Osteoblast (primary cell): ENCODE measurements around the gene TMEM59. TPM values are rescaled to one million over a fixed set of nuclear protein-coding genes. Genes with fewer than 3 reads are reported as not detected.
"Not testable (repeated sequence)": the region's sequence is repeated elsewhere in the genome, so short reads cannot be mapped to it uniquely, and the experiment has no call there.

Experiments
- DNase-seq: peaks from one replicate; pipeline ENCODE4 v3.0.0; 2011; ENCODE audit warnings: low spot score, mixed read lengths; ENCODE audit not compliant: insufficient read length; ENCODE audit errors: missing footprints
- H2AFZ ChIP-seq: 2 replicates; pipeline ENCODE4 v1.6.0; 2011; ENCODE audit warnings: mild to moderate bottlenecking, low read length
- H3K27ac ChIP-seq: 2 replicates; pipeline ENCODE4 v1.5.1; 2011; ENCODE audit warnings: mild to moderate bottlenecking, low read depth, low read length, moderate library complexity
- H3K27me3 ChIP-seq: 2 replicates; pipeline ENCODE4 v1.6.0; 2012; ENCODE audit warnings: mild to moderate bottlenecking, control low read depth, inconsistent platforms, low read length, moderate library complexity; ENCODE audit not compliant: insufficient read depth
- H3K36me3 ChIP-seq: 2 replicates; pipeline ENCODE4 v1.5.1; 2011; ENCODE audit warnings: mild to moderate bottlenecking, low read length, control low read depth, moderate library complexity; ENCODE audit not compliant: insufficient read depth
- H3K4me1 ChIP-seq: 2 replicates; pipeline ENCODE4 v1.5.1; 2011; ENCODE audit warnings: mild to moderate bottlenecking, low read length, control low read depth, moderate library complexity; ENCODE audit not compliant: insufficient read depth
- H3K4me2 ChIP-seq: 2 replicates; pipeline ENCODE4 v1.6.0; 2011; ENCODE audit warnings: mild to moderate bottlenecking, low read length; ENCODE audit not compliant: insufficient read depth
- H3K4me3 ChIP-seq: fragments of 200-600 bp; sonication (generic); 3 replicates; pipeline ENCODE4 v1.5.1; 2012; ENCODE audit warnings: mild to moderate bottlenecking, low read length, inconsistent platforms; ENCODE audit not compliant: insufficient read depth
- H3K79me2 ChIP-seq: 2 replicates; pipeline ENCODE4 v1.6.0; 2012; ENCODE audit warnings: mild to moderate bottlenecking, low read length, control low read depth, inconsistent platforms; ENCODE audit not compliant: insufficient read depth
- H3K9me3 ChIP-seq: 2 replicates; pipeline ENCODE4 v1.5.1; 2011; ENCODE audit warnings: low read depth, low read length, control low read depth
- H4K20me1 ChIP-seq: 2 replicates; pipeline ENCODE4 v1.6.0; 2012; ENCODE audit warnings: mild to moderate bottlenecking, low read length, control low read depth; ENCODE audit not compliant: insufficient read depth
- CTCF ChIP-seq: IDR thresholded peaks from 2 replicates; pipeline ENCODE4 v1.5.1; 2011; ENCODE audit warnings: mild to moderate bottlenecking, low read depth, low read length, moderate library complexity; ENCODE audit errors: extremely low read depth
- total RNA-seq: library from RNA; depleted of rRNA; stranded (reverse); fragments of >200 nt; gene quantifications from 2 replicates; pipeline ENCODE4 v1.2.3, GENCODE V29; 2012

TMEM59 gene
- total RNA-seq, 1 donor = 356 TPM

- Histone ChIP-seq H3K79me2 (no peaks in the 10 kb centered on the region), H3K4me3 (no peak overlapping the region), H3K27me3 (no peaks in the 10 kb centered on the region), H3K4me1 (no peaks in the 10 kb centered on the region), H3K9me3 (no peaks in the 10 kb centered on the region), H4K20me1 (no peaks in the 10 kb centered on the region), H3K27ac (no peak overlapping the region), H3K36me3 (no peaks in the 10 kb centered on the region), H3K4me2 (no peak overlapping the region), H2AFZ (no peak overlapping the region)
- no peak for DNase-seq
- TF ChIP-seq CTCF = no peak
Measured at GRCh38 chr1:53995683-53996082, 57.3 kb downstream of the TMEM59 start.

GRCh38 chr1:53994516-53994915 lies 58.5 kb downstream of the TMEM59 start:
- H3K27me3 ChIP-seq, H3K4me1 ChIP-seq, H3K4me2 ChIP-seq, H3K27ac ChIP-seq, H3K4me3 ChIP-seq, H3K36me3 ChIP-seq, H4K20me1 ChIP-seq, H2AFZ ChIP-seq, DNase-seq, H3K9me3 ChIP-seq, H3K79me2 ChIP-seq: not testable (repeated sequence)

GRCh38 chr1:53992085-53992874 lies 60.7 kb downstream of the TMEM59 start:
- no peak for DNase-seq
- Histone ChIP-seq H3K4me3 (no peak overlapping the region), H3K36me3 (no peaks in the 10 kb centered on the region), H3K4me2 (no peak overlapping the region), H3K27me3 (no peaks in the 10 kb centered on the region), H3K27ac (no peak overlapping the region), H4K20me1 (no peaks in the 10 kb centered on the region), H2AFZ (no peak overlapping the region), H3K79me2 (no peaks in the 10 kb centered on the region), H3K4me1 (no peaks in the 10 kb centered on the region), H3K9me3 (no peaks in the 10 kb centered on the region)
- peak; percentile 34 for TF ChIP-seq CTCF

DNA sequence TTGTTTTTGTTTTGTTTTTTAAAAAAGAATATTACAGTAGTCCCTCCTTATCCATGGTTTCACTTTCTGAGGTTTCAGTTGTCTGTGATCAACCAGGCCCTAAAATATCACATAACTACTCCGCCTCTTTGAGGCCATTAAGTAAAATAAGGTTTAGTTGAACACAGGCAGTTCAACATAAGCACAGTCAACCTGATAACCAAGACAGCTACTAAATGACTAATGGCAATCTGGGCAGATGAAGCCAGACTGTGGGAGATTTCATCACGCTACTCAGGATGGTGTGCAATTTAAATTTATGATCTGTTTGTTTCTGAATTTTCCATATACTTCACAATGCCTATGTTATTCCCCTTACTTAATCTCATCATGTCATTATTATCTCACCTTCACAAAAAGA lies 65.1 kb downstream of the TMEM59 start:
- H3K36me3 ChIP-seq = no peaks in the 10 kb centered on the region
- H3K4me3 ChIP-seq = no peak overlapping the region
- no peak for DNase-seq
- no peaks in the 10 kb centered on the region for H3K4me1 ChIP-seq
- no peak overlapping the region for H3K4me2 ChIP-seq
- H3K9me3 ChIP-seq = no peaks in the 10 kb centered on the region
- H3K79me2 ChIP-seq = no peaks in the 10 kb centered on the region
- TF ChIP-seq CTCF = no peak
- no peaks in the 10 kb centered on the region for H4K20me1 ChIP-seq
- no peak overlapping the region for H3K27ac ChIP-seq
- H2AFZ ChIP-seq = no peak overlapping the region
- H3K27me3 ChIP-seq = no peaks in the 10 kb centered on the region
